Mesothelial cell of epicardium (in vitro differentiated cells): ENCODE measurements around the gene CSNK2B. TPM values are rescaled to one million over a fixed set of nuclear protein-coding genes. Genes with fewer than 3 reads are reported as not detected.

Experiments
- DNase-seq, 2 experiments: peaks; one replicate each; pipeline ENCODE4 v3.0.0; 2021; ENCODE audit warnings: low spot score in 2 of 2; ENCODE audit not compliant: unreplicated experiment in 2 of 2
- H3K27ac Mint-ChIP-seq: 2 replicates; pipeline ENCODE4 v1.8.0; 2021; ENCODE audit warnings: mixed read lengths
- H3K27me3 Mint-ChIP-seq: 2 replicates; pipeline ENCODE4 v1.8.0; 2021; ENCODE audit warnings: low read depth, mixed read lengths
- H3K36me3 Mint-ChIP-seq: 2 replicates; pipeline ENCODE4 v1.8.0; 2021; ENCODE audit warnings: mixed read lengths
- H3K4me1 Mint-ChIP-seq: 2 replicates; pipeline ENCODE4 v1.8.0; 2021; ENCODE audit warnings: mixed read lengths
- H3K4me3 Mint-ChIP-seq: 2 replicates; pipeline ENCODE4 v1.8.0; 2021; ENCODE audit warnings: mild to moderate bottlenecking, moderate library complexity, mixed read lengths
- H3K9me3 Mint-ChIP-seq: 2 replicates; pipeline ENCODE4 v1.8.0; 2021; ENCODE audit warnings: mixed read lengths
- CTCF ChIP-seq: fragments of 200-600 bp; sonication (generic); IDR thresholded peaks from one replicate; pipeline ENCODE4 v1.5.0; 2021; ENCODE audit warnings: antibody characterized with exemption; ENCODE audit not compliant: unreplicated experiment
- total RNA-seq: library from RNA; stranded (reverse); gene quantifications from 3 replicates; pipeline ENCODE4 v1.2.1, GENCODE V29; 2021

The CSNK2B gene
- total RNA-seq, 1 donor from 2014 or later = 157 TPM

- Mint-ChIP-seq H3K4me3 (peak within 1 kb of the TSS; percentile 86), H3K36me3 (peaks cover 13% of the 10 kb centered on the region), H3K27me3 (no peaks in the 10 kb centered on the region), H3K4me1 (peaks cover 50% of the 10 kb centered on the region), H3K9me3 (no peaks in the 10 kb centered on the region), H3K27ac (peak within 1 kb of the TSS; percentile 95)
- peak; percentile 61 to 82 for DNase-seq
- no peak for TF ChIP-seq CTCF
Observed at GRCh38 chr6:31664790-31665500, 935 bp upstream of the CSNK2B start, which contains the start of gene GPANK1. Gene GPANK1 (minus strand): TSS chr6:31664997. CDS start chr6:31664478, 519 bp downstream.

GRCh38 chr6:31666337-31666965 lies 571 bp downstream of the CSNK2B start:
- no peak for TF ChIP-seq CTCF
- Mint-ChIP-seq H3K36me3 (peaks cover 18% of the 10 kb centered on the region), H3K9me3 (no peaks in the 10 kb centered on the region), H3K27me3 (no peaks in the 10 kb centered on the region), H3K4me1 (peaks cover 41% of the 10 kb centered on the region), H3K4me3 (peak overlapping the region; percentile 86), H3K27ac (peak overlapping the region; percentile 95)
- DNase-seq = no peak

GRCh38 chr6:31669676-31670075 lies 3.8 kb downstream of the CSNK2B start, which contains the start of gene LY6G5B:
Gene LY6G5B (plus strand): TSS chr6:31669976. CDS start chr6:31670951, 975 bp downstream.
- H3K27ac Mint-ChIP-seq = no peak within 1 kb of the TSS
- no peak for DNase-seq
- H3K4me3 Mint-ChIP-seq = no peak within 1 kb of the TSS
- H3K4me1 Mint-ChIP-seq = peaks cover 19% of the 10 kb centered on the region
- no peaks in the 10 kb centered on the region for H3K27me3 Mint-ChIP-seq
- no peak for TF ChIP-seq CTCF
- H3K36me3 Mint-ChIP-seq = peaks cover 27% of the 10 kb centered on the region
- H3K9me3 Mint-ChIP-seq = no peaks in the 10 kb centered on the region

GRCh38 chr6:31676322-31676903 lies 10.5 kb downstream of the CSNK2B start:
- Mint-ChIP-seq H3K4me1 (peaks cover 11% of the 10 kb centered on the region), H3K36me3 (peaks cover 11% of the 10 kb centered on the region), H3K27me3 (no peaks in the 10 kb centered on the region), H3K27ac (no peak overlapping the region), H3K9me3 (no peaks in the 10 kb centered on the region), H3K4me3 (no peak overlapping the region)
- no peak for DNase-seq
- TF ChIP-seq CTCF = no peak

GRCh38 chr6:31676904-31677303 lies 11.0 kb downstream of the CSNK2B start:
- H3K27ac Mint-ChIP-seq = no peak overlapping the region
- no peaks in the 10 kb centered on the region for H3K9me3 Mint-ChIP-seq
- H3K27me3 Mint-ChIP-seq = no peaks in the 10 kb centered on the region
- peaks cover 14% of the 10 kb centered on the region for H3K4me1 Mint-ChIP-seq
- TF ChIP-seq CTCF = no peak
- peaks cover 8% of the 10 kb centered on the region for H3K36me3 Mint-ChIP-seq
- DNase-seq = no peak
- no peak overlapping the region for H3K4me3 Mint-ChIP-seq
